Peyer's patch (tissue), 4 donors: ENCODE results near the gene RBM34.

Experiments
- CTCF ChIP-seq, 6 experiments: fragments of 450-650 bp in 4 of 6; fragments of 200-600 bp in 2 of 6; sonication (generic) in 1 of 6; IDR thresholded peaks; one replicate each; pipeline ENCODE4 v1.5.1; 2017 to 2019; ENCODE audit warnings: antibody characterized with exemption in 6 of 6, mild to moderate bottlenecking in 3 of 6, moderate library complexity in 1 of 6
- POLR2A ChIP-seq, 2 donors: fragments of 450-650 bp; IDR thresholded peaks; one replicate each; pipeline ENCODE4 v1.5.1; 2017; ENCODE audit warnings: antibody characterized with exemption in 2 of 2, mild to moderate bottlenecking in 2 of 2, moderate library complexity in 2 of 2

GRCh38 chr1:235203428-235203827 lies 42.4 kb upstream of the RBM34 start:
- TF ChIP-seq POLR2A (IDR thresholded peaks at IDR 0.05) (no peak), CTCF (IDR thresholded peaks at IDR 0.05) (no peak)
